GM19099 (cell line): ENCODE data around the gene LOXL3.

Experiments used
- POLR2A ChIP-seq: IDR thresholded peaks from 3 replicates; pipeline ENCODE4 v1.6.1; 2011; ENCODE audit warnings: low read depth; ENCODE audit not compliant: insufficient read length; ENCODE audit errors: extremely low read depth

LOXL3 gene

DNA sequence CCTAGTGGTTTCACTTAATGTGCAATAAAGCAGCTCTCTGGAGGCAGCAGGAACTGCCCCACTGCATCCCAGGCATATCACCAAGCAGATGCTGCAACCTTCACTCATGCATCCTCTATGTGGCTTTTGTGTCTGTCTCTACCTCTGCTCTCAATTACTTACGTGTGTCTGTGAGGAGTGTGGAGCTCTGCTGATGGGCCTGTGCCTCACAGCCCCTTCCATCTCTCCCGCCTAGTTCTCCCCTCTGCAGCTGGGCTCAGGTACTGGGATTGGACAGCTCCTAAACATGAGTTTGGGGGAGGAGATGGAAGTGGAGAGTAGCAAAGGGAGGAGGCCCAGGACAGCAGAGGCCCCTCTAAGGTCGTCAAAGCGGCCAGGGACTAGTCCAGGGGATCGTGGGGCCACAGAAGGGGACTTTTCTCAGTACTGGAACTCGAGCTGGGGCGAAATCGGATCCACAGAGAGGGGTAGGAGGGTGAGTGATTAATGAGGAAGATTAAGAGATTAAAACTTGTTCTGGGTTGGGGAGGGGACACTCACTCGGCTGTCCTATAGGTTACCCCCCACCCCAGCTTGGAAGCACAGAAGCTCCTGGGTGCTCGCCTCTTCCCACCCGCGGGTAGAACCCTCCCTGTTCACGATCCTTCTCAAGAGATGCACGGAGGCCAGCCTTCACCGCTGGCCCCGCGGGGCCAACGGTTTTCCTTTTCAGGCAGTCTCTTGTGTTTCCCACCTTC lies 52.2 kb downstream of the LOXL3 start:
- no peak for TF ChIP-seq POLR2A

- no peak for TF ChIP-seq POLR2A
Measured at GRCh38 chr2:74500578-74500946, 53.2 kb downstream of the LOXL3 start.

DNA sequence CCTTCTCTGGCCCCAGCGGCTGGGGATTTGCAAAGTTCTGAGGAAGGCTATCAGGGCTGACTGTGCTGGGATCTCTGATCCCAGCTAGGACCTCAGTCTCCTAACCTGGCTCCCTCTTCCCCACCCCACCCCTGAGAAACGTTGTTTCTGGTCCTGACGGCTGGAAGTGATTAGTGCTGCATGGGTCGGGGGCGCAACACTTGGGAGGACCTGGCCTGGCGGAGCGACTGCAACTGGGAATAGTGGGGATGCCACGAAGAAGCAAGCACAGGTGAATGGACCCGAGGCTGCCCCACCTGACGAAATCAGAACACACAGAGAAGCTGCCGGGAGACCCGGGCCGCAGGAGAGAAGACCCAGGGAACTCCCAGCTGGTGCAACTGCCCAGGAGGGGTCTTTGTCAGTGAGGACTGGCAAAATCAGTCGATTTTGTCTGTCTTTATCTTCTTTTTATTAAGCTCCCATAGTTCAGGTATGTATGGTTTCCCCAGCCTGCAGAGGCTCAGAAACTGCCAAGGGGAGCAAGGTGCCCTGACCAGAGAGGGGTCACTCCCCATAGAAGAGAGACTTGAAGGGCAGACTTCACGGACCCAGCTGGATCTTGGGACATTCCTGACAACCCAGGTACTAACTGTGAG lies 53.7 kb downstream of the LOXL3 start:
- no peak for TF ChIP-seq POLR2A

- no peak for TF ChIP-seq POLR2A
Measured at GRCh38 chr2:74499267-74499939, 54.3 kb downstream of the LOXL3 start, which contains the start of gene LBX2. LBX2 (minus strand) TSS chr2:74499603; CDS start chr2:74499537, 66 bp downstream.

- TF ChIP-seq POLR2A: no peak
Measured at GRCh38 chr2:74498500-74499266, 55.1 kb downstream of the LOXL3 start.

- no peak for TF ChIP-seq POLR2A
Measured at GRCh38 chr2:74497777-74498499, 55.8 kb downstream of the LOXL3 start.

- no peak for TF ChIP-seq POLR2A
Measured at GRCh38 chr2:74496997-74497776, 56.6 kb downstream of the LOXL3 start.

GRCh38 chr2:74495440-74495839 lies 58.3 kb downstream of the LOXL3 start:
- no peak for TF ChIP-seq POLR2A

GRCh38 chr2:74493546-74493945 lies 60.2 kb downstream of the LOXL3 start:
- TF ChIP-seq POLR2A: no peak

GRCh38 chr2:74491648-74492544 lies 61.8 kb downstream of the LOXL3 start:
- TF ChIP-seq POLR2A: no peak

DNA sequence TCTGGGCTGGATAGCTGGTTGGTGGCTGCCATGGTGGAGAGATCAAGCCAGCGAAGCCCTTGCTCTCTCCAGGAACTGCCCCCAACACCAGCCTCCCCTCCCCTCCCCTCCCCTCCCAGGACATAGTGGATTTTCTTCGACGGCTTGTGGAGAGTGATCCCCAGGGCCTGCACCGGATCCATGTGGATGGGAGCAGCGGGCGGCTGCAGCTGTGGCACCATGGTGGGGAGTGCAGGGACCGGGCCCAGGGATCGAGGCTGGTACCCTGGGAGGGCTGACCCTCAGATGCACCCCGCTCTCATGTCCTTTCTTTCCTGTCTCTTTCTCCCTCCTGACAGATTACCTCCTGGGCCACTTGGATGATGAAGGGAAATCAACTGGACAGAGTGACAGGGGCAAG lies 63.8 kb downstream of the LOXL3 start:
- TF ChIP-seq POLR2A: no peak

DNA sequence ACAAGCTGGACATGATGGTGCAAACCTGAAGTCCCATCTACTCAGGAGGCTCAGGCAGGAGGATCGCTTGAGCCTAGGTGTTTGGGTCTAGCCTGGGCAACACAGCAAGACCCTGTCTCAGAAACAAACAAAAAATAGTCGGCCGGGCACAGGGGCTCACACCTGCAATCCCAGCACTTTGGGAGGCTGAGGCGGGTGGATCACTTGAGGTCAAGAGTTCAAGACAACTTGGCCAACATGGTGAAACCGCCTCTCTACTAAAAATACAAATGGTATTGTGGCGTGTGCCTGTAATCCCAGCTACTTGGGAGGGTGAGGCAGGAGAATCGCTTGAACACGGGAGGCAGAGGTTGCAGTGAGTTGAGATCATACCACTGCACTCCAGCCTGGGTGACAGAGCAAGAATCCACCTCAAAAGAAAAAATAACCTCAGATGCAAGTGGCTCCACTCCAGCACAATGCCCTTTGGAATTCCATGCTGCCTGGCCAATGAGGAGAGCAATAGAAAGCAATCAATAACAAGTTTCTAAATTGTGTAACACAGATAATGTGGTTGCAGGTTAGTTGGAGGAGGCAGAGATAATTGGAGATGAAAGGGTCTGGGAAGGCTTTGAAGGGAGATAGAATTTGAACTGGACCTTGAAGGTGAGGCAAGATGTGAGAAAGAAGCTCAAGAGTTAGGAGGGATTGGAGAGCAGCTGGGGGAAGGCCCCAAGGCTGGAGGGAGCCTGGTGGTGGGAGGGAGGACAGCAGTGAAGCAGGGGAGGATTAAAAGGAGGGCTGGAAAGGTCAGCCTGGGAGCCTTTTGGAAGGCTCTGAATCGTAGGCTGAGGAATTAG lies 64.9 kb downstream of the LOXL3 start:
- TF ChIP-seq POLR2A: no peak

DNA sequence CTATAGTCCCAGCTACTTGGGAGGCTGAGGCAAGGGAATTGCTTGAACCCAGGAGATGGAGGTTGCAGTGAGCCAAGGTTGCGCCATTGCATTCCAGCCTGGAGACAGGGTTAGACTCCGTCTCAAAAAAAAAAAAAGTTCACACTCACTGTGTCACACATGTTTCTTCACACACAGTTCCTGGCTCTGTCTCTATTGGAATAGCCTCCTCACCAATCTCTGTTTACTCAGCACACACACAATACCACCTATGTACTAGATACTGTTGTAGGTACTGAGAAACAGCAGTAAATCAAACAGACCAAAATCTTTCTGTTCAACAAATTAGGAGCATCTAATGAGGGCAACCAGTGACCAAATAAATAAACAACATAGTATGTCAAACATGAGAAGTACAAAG lies 67.6 kb downstream of the LOXL3 start:
- TF ChIP-seq POLR2A: no peak
